Left lung (tissue), 10 donors: ENCODE data around the gene RAB43. TPM values are rescaled to one million over a fixed set of nuclear protein-coding genes. Genes with fewer than 3 reads are reported as not detected.
"Not testable (repeated sequence)": the region's sequence is repeated elsewhere in the genome, so short reads cannot be mapped to it uniquely, and the experiment has no call there.

ENCODE experiments used
- ATAC-seq: fragments of 200-7000 bp; cut with Tn5 transposase; one replicate; pipeline ENCODE4 v1.9.1; 2020; ENCODE audit warnings: moderate library complexity
- DNase-seq, 4 donors: peaks; one replicate each; pipeline ENCODE4 v3.0.0-alpha.2; 2013 to 2020
- H3K27ac ChIP-seq, 2 donors: fragments of 200-600 bp; sonication (generic) in 1 of 2; one replicate each; pipeline versions ENCODE4 v1.5.0 to v1.8.0; 2020 to 2021
- H3K27me3 ChIP-seq, 2 donors: fragments of 200-600 bp; sonication (generic) in 1 of 2; one replicate each; pipeline versions ENCODE4 v1.5.0 to v1.8.0; 2020 to 2021
- H3K36me3 ChIP-seq, 2 donors: fragments of 200-600 bp; sonication (generic) in 1 of 2; one replicate each; pipeline versions ENCODE4 v1.5.0 to v1.8.0; 2020 to 2021
- H3K4me1 ChIP-seq, 2 donors: fragments of 200-600 bp; one replicate each; pipeline ENCODE4 v1.8.0; 2021
- H3K4me3 ChIP-seq, 2 donors: fragments of 200-600 bp; sonication (generic) in 1 of 2; one replicate each; pipeline versions ENCODE4 v1.5.0 to v1.8.0; 2020 to 2021; ENCODE audit warnings: mild to moderate bottlenecking in 1 of 2
- H3K9me3 ChIP-seq, 2 donors: fragments of 200-600 bp; sonication (generic) in 1 of 2; one replicate each; pipeline versions ENCODE4 v1.5.0 to v1.8.0; 2020 to 2021
- CTCF ChIP-seq, 2 donors: fragments of 200-600 bp; sonication (generic) in 1 of 2; IDR thresholded peaks; one replicate each; pipeline versions ENCODE4 v1.5.0 to v1.8.0; 2021; ENCODE audit warnings: antibody characterized with exemption in 2 of 2
- intact Hi-C, 2 donors: fragments of 100-400 bp; cut with DNase I; formaldehyde crosslinking; loops; one replicate each; pipeline versions ENCODE4 v1.11.2 to v1.14.2; 2022
- polyA plus RNA-seq, 6 donors: library from polyadenylated mRNA; unstranded; fragments of 120-200 nt; gene quantifications; one replicate each; pipeline ENCODE4 v1.2.1, GENCODE V29; 2013; ENCODE audit not compliant: insufficient read length in 6 of 6
- total RNA-seq, 2 donors: library from RNA; stranded (reverse); fragmentation: NEBNext Ultra II Directional; extraction: Animal tissue kit (Norgen Biotek cat#: 25700); gene quantifications; one replicate each; pipeline ENCODE4 v1.2.1, GENCODE V29; 2021
- donor health status: DM: no; HTN: yes; CAD: no.
- donor health status: DM: no; HTN: no; CAD: no.

Gene RAB43
- total and polyA plus RNA-seq, 8 donors: 5.8 to 30.6 (median 10.2) TPM

GRCh38 chr3:129081503-129081902 is 40.1 kb downstream of the RAB43 start:
- intact Hi-C loops: no loop called here
- no peak overlapping the region for H3K27ac ChIP-seq
- H3K4me3 ChIP-seq: no peak overlapping the region
- H3K27me3 ChIP-seq: no peaks in the 10 kb centered on the region
- ATAC-seq (no peak), DNase-seq (no peak)
- TF ChIP-seq CTCF (IDR thresholded peaks at IDR 0.05): no peak
- no peaks in the 10 kb centered on the region for H3K9me3 ChIP-seq
- H3K4me1 ChIP-seq: peaks cover 5 to 6% of the 10 kb centered on the region in 2 donors
- no peaks in the 10 kb centered on the region for H3K36me3 ChIP-seq

GRCh38 chr3:129078510-129078909 is 43.1 kb downstream of the RAB43 start:
- TF ChIP-seq CTCF (IDR thresholded peaks at IDR 0.05): no peak
- no peak overlapping the region for H3K27ac ChIP-seq
- intact Hi-C loops: no loop called here
- no peaks in the 10 kb centered on the region for H3K36me3 ChIP-seq
- no peak for DNase-seq
- H3K27me3 ChIP-seq: no peaks in the 10 kb centered on the region
- no peaks in the 10 kb centered on the region for H3K9me3 ChIP-seq
- ATAC-seq: no peak
- H3K4me1 ChIP-seq: peaks cover 5 to 6% of the 10 kb centered on the region in 2 donors
- no peak overlapping the region for H3K4me3 ChIP-seq

- H3K4me1 ChIP-seq: peaks cover 5 to 6% of the 10 kb centered on the region in 2 donors
- ATAC-seq (peak; percentile 14), DNase-seq (no peak)
- H3K36me3 ChIP-seq: no peaks in the 10 kb centered on the region
- no peak overlapping the region for H3K4me3 ChIP-seq
- TF ChIP-seq CTCF (IDR thresholded peaks at IDR 0.05): no peak
- intact Hi-C loops: no loop called here
- H3K27ac ChIP-seq: no peak overlapping the region
- no peaks in the 10 kb centered on the region for H3K27me3 ChIP-seq
- H3K9me3 ChIP-seq: no peaks in the 10 kb centered on the region
Observed at GRCh38 chr3:129077222-129077621, 44.4 kb downstream of the RAB43 start.

- Histone ChIP-seq H3K4me3 (no peak overlapping the region), H3K9me3 (peaks cover 0 to 3% of the 10 kb centered on the region in 2 donors), H3K4me1 (peaks cover 2 to 11% of the 10 kb centered on the region in 2 donors), H3K27ac (no peak overlapping the region), H3K36me3 (no peaks in the 10 kb centered on the region), H3K27me3 (no peaks in the 10 kb centered on the region)
- TF ChIP-seq CTCF (IDR thresholded peaks at IDR 0.05): no peak
- ATAC-seq (no peak), DNase-seq (no peak)
- intact Hi-C loops: no loop called here
Observed at GRCh38 chr3:129070086-129070885, 51.3 kb downstream of the RAB43 start.

- H3K27ac ChIP-seq, H3K4me3 ChIP-seq, H3K27me3 ChIP-seq, ATAC-seq, DNase-seq, H3K9me3 ChIP-seq, intact Hi-C loops, H3K36me3 ChIP-seq: not testable (repeated sequence)
- peaks cover 2 to 11% of the 10 kb centered on the region in 2 donors for H3K4me1 ChIP-seq
Observed at GRCh38 chr3:129069313-129070085, 52.1 kb downstream of the RAB43 start.
